ENCODE data around the gene DOCK3.
A peak's percentile ranks its signal among the peaks of the same experiment; 100 is the strongest.
"Not testable (repeated sequence)": the region's sequence is repeated elsewhere in the genome, so short reads cannot be mapped to it uniquely, and the experiment has no call there.

Gene DOCK3

DNA sequence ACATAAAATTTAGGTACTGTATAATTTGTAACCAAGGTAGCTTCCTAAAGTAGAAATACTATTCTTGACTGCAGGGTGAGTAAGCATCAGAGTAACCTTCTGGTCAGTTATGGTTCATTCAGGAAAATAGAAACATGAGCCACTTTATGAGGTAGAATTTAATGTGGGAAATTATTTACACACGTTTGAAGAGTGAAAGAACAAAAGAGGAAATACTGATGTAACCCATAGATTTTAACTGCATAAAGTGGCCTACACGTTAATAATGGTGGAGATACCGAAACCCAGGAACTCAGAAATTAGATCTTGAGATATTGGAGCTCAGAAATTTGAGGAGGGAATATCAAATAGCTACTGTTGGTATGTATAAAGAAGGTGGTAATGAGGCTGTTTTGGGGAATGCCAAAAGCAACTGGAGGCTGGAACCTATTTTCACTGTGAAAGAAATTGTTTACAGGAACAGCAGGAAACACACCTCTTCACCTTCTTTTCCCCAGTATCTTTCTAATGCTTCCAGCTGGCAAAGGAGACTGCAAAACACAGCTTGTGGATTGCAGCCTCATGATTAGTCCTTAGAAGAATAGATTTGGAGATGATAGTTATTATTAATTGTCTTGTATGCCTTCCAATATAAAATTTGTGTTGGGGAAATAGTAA is 216.1 kb downstream of the DOCK3 start:
- DNase-seq, result no peak

DNA sequence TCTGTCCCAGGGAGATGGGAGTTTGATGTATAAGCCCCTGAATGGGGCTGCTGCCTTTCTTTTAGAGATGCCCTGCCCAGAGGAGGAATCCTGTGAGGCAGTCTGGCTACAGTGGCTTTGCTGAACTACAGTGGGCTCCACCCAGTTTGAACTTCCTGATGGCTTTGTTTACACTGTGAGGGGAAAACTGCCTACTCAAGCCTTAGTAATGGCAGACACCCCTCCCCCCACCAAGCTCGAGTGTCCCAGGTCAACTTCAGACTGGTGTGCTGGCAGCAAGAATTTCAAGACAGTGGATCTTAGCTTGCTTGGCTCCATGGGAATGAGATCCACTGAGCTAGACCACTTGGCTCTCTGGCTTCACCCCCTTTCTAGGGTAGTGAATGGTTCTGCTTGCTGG is 226.4 kb downstream of the DOCK3 start:
- DNase-seq, result not testable (repeated sequence)

DNA sequence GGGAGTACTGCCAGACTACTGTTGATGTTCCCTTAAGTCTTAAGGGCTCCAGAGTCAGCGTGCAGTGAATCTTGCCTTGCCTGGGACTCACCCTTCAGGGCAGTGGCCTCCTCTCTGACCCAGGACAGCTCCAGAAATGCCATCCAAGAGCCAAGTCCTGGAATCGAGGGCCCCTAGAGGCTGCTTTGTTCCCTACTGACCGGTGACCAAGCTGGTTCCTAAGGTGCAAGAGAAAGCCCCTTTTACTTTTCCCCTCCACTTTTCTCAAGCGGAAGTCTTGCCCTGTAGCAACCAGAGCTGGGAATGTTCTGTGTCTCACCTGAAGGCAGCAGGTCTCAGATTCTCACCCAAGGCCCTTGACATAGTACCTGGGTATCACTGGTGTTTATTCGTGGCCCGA is 238.0 kb downstream of the DOCK3 start:
- DNase-seq, result no peak

DNA sequence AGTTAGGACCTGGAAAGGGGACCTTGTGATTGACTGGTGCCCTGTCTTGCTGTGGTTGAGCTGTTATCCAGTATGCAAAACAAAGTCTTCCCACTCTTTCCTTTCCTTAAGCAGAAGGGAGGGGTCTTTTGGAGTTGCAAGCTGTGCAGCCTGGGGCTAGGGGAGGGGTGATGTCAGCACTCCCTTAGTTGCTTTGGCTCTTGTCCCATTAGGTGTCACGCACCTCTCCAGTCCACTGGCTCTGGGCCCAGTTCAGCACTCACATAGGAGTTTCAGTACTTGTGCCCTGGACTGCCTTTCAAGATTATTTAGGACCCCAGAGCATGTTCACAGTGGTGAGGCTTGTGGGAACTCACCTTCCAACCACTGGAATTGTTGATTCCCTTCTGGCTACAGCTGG is 238.5 kb downstream of the DOCK3 start:
- no peak for DNase-seq

DNA sequence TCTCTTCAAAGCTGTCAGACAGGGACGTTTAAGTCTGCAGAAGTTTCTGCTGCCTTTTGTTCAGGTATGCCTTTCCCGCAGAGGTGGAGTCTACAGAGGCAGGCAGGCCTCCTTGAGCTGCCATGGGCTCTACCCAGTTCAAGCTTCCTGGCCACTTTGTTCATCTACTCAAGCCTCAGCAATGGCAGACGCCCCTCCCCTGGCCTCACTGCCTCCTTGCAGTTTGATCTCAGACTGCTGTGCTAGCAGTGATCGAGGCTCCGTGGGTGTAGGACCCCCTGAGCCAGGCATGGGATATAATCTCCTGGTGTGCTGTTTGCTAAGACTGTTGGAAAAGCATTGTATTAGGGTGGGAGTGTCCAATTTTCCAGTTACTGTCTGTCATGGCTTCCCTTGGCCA is 247.3 kb downstream of the DOCK3 start:
- not testable (repeated sequence) for DNase-seq

DNA sequence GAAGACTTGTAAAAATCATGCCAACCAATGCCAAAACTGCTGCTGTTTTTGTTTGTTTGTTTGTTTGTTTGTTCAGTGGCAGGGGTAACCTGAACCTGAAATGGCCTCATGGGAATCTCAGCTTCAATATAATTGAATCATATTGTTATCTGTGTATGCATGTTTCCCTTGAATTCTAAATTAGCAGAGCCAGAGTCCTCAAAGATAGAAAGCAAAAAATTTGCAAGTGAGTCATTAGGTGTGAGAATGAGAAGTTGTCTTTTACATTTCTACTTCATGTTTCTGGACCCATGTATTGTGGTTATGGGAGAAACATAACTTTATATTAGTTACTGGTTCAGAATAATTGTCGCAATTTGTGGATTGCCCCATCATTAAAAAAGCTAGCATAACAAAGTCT is 249.2 kb downstream of the DOCK3 start:
- no peak for DNase-seq

DNA sequence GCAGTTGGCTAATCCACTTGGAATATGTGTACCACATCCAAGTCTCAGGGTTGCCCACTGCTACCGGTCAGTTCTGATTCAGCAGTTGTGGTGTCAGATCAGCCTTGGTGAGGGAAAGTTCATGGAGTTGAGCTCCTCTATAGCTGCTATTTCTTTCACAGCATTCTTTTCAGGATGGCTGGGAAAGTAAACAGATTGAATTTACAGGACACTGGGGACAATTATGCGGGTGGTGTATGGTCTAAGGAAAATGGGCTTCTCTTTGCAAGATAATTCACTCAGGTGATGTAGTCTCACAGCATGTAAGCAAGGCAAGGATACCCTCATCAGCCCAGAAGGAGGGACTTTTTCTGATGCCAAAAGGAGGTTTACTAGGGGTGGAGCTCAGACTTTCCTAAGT is 249.9 kb downstream of the DOCK3 start:
- DNase-seq, result no peak

DNA sequence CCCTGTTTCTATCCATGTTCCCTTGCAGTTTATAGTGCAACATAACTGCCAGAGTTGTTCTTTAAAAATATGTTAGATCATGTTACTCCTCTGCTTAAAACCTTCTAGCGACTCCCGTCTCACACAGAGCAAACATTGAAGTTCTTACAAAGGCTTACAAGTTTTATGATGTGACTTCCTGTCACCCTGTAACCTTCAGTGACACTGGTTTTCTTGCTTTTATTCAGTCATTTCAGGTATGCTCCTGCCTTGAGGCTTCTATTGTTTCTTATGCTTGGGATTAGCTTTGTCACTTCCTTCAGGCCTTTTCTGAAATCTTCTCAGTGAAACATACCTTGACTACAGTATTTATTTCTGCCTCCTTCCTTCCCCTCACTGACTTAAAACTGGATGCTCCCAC is 252.1 kb downstream of the DOCK3 start:
- DNase-seq, result no peak

DNA sequence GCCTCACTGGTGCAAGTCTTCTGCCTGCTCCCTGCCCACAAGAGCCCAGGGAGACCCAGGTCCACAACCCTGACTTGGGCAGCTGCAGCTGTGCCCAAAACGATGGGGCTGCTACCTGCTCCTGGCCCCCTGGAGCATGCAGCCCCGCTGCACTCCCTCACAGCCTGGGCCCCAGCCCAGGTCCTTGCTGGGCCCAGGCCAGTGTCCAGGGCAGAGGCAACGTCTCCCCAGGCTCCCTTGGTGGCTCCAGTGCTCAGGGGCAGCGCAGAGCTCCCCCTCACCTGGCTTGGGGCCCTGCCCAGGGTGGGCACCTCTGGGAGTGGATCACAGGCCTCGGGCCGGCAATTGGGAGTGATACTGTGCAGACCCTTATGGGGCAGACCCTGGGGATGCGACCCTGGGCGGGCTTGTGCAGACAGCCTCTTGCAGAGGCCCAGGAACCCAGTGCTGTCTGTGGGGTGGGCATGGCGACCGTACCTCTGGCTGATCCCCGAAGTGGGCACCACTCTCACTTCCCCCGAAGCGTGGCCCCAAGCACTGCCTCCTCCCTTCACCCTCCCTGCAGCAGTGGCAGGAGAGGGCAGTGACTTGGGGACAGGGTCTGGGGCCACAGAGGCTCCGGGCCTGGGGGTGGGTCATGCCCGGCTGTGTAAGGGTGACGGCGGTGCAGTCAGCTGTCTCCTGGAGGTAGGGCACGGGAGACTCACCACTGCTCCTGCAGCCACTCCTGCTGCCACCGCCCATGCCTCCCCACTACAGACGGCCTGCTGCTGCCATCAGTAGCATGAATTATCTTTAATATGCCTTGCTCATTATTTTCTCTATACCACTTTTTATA is 255.9 kb downstream of the DOCK3 start:
- DNase-seq, result no peak

DNA sequence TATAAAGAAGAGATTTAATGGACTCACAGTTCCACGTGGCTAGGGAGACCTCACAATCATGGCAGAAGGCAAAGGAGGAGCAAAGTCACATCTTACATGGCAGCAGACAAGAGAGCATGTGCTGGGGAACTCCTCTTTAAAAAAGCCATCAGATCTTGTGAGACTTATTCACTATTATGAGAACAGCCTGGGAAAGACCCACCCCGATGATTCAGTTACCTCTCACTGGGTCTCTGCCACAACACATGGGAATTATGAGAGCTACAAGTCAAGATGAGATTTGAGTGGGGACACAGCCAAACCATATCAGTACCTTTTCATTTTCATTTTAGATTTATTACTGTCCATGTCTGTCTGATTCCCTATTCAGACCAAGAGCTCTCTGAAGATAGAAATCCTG is 258.2 kb downstream of the DOCK3 start:
- DNase-seq, result not testable (repeated sequence)

DNA sequence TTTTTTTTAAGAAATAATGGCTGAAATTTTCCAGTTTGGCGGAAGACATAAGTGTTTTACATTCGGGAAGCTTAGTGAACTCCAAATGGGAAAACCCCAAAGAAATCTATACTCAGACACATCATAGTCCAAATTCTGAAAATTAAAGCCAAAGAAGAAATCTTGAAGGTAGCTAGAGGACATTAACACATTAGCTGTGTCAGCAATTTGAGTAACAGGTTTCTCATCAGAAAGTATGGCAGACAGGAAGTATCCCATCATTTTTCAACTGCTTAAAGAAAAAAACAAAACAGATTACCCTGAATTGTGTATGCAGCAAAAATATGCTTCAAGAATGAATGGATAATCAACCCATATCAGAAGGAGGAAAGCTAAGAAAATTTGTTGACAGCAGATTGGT is 261.7 kb downstream of the DOCK3 start:
- no peak for DNase-seq

DNA sequence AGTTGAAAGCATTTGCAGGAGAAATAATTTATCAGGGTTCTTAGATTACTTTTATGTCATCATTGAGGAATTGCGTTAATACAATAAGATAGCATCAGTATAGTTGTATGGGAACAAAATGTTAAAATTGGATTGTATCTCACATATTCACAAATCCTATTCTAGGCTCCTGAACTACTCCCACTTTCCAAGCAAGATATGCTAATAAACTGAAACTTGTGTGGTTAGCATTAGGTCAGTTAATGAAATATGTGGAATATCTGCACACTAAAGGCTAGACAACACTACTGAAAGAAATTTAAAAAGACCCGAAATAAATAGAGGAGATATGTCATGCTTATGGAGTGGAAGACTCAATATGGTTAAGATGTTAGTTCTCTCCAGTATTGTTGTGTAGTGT is 272.7 kb downstream of the DOCK3 start:
- DNase-seq, result no peak

DNA sequence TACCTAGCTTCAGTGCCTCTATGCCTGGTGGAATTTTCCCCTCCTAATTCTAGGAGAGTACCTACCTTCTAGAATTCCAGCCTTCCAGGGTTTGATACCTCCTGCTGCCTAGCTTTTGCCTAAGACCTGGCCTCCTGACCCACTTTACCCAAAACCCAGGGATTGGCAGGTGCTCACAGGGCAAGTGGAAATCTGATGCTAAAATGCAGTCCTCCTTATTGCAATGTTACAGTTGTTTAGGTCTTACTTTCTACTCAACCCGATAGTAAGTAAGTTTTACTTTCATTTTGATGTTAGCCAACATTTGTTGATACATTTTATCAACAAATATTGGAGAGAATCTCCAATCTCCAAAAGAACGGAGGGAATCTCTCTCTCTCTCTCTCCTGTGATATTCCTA is 275.9 kb downstream of the DOCK3 start:
- no peak for DNase-seq

DNA sequence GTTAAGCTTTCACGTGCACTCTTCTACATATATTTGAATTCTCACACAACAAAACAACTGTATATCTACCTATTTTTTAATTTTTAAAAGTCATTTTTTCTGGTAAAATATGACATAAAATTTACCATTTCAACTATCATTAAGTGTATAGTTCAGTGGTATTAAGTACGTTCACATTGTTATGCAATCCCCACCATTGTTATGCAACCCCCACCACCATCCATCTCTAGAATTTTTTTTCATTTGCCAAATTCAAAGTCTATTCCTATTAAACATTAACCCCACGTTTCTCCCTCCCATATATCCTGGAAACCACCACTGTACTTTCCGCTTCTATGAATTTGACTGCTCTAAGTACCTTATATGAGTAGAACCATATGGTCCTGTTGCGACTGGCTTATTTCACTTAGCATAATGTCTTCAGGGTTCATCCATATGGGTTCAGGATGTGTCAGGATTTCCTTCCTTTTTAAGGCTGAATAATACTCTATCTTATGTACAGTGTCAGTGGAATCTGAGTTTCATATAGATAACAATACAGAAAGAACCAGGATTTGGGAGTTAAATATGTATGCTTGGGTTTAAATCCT is 279.2 kb downstream of the DOCK3 start:
- DNase-seq, result no peak

DNA sequence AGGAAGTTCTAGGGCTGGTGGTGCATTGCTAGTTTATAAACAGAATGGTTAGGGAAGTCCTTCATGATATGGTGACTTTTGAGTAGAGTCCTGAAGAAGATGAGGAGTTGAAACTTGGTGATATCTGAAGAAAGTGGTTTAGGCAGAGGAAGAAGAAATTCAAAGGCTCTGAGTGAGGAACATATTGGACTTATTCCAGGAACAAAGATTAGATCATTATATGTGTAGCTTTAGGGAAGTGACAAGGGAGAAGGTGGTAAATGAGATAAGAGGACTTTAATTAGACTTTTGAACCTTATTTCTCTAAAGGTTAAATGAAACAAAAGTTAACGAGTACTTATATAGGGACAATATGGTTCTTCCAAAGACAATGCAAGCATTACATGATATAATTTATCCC is 286.7 kb downstream of the DOCK3 start:
- DNase-seq, result no peak

DNA sequence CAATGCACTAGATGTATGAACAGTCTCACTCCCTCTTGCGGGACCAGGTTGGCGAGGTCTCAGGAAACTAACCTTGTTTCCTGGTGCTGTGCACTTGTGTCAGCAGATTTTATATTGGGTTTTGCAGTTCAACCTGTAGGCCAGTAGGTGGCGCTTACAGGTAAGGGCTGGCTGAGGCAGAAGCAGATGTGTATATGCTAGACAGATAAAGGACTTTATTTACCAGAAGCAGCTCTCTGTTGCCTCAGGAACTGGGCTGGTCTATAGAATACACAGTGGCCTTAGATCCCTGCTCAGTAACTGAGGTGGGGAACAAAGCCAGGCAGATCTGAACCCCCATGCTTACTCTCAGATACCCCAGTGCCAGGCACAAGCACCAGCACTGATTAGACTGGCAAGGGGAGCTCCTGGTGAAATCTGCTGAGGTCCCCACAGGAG is 296.8 kb downstream of the DOCK3 start:
- DNase-seq, result peak; percentile 31

DNA sequence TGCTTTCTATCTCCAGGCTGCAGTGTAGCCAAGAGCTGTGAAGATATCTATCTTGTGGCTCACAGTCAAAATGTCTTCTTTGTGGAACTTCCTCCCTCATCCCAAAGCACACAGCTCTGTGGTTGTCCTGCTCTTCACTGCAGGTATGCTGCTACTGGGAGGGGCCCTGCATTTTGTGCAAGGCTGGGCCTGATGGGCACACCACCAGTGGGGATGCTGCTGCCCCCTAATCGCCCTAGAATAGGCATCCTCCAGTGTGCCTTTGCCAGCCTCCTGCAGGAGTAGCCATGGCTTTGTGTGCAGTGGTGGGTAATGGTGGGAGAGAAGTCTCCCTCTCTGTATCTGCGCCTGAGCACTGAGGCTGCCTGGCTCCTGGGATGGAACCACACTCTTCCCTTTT is 297.3 kb downstream of the DOCK3 start:
- no peak for DNase-seq

DNA sequence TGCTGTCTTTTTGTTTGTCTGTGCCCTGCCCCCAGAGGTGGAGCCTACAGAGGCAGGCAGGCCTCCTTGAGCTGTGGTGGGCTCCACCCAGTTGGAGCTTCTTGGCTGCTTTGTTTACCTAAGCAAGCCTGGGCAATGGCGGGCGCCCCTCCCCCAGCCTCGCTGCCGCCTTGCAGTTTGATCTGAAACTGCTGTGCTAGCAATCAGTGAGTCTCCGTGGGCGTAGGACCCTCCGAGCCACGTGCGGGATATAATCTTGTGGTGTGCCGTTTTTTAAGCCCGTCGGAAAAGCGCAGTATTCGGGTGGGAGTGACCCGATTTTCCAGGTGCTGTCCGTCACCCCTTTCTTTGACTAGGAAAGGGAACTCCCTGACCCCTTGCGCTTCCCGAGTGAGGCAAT is 303.9 kb downstream of the DOCK3 start:
- not testable (repeated sequence) for DNase-seq

DNA sequence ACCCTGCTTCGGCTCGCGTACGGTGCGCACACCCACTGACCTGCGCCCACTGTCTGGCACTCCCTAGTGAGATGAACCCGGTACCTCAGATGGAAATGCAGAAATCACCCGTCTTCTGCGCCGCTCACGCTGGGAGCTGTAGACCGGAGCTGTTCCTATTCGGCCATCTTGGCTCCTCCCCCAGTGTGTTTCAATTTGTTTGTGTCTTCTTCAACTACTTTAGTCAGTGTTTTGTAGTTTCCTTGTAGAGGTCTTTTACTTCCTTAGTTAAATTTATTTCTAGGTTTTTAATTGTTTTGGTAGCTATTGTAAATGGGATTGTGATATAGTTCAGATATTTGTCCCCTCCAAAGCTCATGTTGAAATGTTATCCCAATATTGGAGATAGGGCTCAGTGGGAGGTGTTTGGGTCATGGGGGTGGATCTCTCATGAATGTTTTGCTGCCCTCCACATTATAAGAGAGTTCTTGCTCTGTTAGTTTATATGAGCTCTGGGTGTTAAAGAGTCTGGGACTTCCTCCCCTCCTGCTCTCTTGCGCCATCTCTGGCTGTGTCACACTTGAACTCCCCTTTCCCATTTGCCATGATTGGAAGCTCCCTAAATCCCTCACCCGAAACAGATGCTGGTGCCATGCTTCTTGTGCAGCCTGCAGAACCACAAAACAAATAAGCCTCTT is 304.4 kb downstream of the DOCK3 start:
- no peak for DNase-seq

DNA sequence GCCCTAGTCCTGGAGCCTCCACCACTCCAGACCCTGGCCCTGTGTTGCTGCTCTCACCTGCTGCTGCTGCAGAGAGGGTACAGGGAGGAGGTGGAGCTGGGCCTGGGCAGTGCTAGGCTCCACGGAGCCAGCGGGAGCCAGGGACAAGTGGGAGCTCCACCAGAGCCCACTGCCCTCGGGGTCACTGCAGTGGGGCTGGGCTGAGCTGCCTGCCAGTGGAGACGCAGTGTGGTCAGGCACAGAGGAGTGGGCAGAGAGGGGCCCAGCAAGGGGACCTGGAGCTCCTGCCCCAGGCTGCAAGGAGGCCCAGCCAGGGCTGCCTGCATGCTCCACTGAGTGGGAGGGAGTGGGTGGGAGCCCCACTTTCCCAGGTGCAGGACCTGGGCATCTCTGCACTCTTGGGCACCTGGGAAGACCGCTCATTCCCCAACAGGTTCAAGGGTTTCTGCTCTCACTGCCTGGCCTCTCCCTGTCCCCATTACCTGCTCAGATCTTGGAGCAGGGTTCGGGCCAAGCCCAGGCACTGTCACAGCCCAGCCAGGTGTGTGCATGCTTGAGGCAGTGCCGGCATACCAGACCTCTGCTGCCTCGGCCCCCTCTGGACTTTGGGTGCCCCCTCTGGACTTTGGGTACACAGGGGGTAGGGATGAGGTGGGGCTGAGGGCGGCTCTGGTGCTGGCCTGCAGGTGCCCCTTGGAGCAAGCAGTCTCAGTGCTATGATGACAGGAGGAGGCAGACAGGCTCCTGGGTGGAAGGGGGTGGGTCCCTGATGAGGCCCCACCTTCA is 308.0 kb downstream of the DOCK3 start:
- DNase-seq, result no peak

DNA sequence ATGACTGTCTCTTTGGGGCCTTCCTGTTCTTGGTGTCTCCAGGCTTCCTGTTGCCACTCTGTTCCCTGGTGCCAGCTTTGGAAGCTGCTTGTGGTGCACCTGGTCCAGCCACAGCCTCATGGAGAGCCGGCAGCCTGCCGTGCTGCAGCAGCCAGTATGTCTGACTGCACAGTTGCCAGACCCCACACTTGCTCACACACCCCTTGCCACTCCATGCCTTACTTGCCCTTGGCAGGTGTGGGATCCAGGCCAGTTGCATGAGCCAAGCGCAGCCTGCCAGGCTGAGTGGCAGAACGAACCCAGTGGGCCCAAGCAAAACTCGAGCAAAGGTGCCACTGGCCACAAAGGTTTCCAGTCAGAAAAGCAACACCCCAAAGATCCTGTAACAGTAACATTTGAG is 309.2 kb downstream of the DOCK3 start:
- DNase-seq, result no peak

DNA sequence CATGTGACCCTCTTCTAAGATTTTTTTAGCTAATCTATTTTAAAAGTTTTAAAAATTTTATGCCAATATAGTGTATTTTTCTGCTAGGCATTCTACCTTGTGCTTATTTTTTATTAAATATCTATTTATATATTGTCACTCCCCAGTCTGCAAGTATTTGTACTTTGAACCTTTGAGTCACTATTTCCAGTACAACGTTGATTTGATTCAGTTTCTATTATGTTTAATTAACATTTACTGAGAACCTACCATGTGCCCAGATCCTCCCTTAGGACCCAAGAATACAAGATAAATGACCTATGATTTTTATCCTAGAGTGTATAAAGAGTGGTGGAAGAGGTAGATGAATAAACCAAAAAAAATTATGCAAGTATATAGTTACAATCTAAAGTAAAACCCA is 311.2 kb downstream of the DOCK3 start:
- no peak for DNase-seq

DNA sequence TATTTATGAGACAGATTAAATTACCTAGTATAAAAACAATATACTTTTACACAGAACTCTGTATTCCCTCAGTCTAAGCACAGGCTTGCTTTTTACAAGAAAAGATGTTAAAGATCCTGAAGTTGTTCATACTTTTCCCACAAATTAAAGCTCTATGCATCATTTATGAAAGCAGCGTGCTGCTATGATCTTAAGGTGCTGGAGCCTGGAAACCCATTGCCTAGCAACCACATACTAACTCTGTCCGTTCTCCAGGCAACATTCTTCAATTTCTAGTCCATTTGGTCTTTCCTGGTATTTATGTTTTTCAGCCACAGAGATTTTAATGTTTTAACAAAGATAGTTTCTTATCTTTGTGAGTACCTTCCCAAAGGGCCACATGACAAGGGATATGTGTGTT is 312.0 kb downstream of the DOCK3 start:
- no peak for DNase-seq
